Posterior cingulate gyrus (tissue), 11 donors: ENCODE results near the gene MYO15B.

ENCODE experiments used
- DNase-seq, 10 donors: peaks; one replicate each; pipeline versions ENCODE4 v3.0.0 to v3.0.0-alpha.2; 2020 to 2021; ENCODE audit warnings: mixed read lengths in 3 of 10
- intact Hi-C: fragments of 100-400 bp; cut with DNase I; formaldehyde crosslinking; loops from one replicate; pipeline ENCODE4 v1.15.1; 2023

Gene MYO15B

DNA sequence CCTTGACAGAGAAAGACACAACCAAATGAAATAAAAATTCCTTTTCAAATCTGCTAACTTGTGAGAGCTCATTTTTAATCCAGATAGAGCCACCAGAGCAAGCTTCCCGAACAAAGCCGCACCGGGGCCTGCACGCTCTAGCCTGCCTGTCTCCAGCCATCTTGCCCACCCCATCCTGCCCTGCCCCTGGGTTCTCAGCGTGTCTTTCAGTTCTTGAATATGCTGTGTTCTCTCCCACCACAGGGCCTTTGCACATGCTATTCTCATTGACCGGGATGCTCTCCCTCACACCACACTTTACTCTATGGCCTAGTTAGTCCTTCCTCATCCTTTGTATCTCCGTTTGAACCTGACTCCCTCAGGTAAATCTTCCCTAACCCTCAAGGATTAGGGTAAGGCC lies 60.3 kb downstream of the MYO15B start:
- peak in 3 of 10 donors; percentile 31 to 54 (median 35) for DNase-seq

DNA sequence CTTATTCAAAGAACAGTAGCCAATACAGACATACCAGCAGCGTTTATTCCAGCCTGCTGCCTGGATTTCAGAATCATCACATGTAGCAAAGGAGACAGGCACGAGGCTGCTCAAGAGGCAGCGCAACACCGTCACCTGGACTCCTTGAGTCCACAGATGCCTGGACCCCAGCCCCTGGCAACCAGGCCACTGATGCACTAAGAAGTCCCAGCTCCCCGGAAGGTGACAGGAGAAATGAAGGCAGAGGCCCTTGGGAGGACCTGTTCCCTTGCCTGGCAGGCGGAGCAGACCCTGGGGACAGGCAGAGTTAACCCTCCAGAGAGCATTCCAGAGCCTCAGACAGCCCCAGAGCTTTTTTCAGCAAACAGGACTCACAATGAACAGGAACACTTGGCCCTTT lies 62.1 kb downstream of the MYO15B start:
- intact Hi-C loops = no loop called here
- peak in 2 of 10 donors; percentile 22 to 24 for DNase-seq

More for the DNA sequence above, 60.3 kb downstream of the MYO15B start:
- intact Hi-C loops = no loop called here

DNA sequence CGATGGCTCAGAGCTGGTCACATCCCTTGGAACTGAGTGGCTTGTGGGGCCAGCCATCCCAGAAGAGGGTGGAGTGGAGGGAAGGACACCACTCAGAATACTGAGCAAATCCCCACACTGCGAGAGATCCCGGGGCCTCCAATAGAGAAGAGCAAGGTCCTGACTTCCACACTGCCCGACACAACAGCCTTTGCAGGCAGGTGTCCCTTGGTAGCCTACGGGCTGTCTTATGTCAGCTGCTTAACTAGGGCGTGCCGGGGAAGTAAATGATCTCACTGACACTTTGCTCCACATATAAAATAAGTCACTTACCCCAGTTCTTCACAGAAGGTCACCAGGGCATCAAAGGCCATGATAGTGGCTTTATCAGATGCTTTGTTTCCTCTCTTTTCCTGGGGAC lies 63.3 kb downstream of the MYO15B start:
- peak in 1 of 10 donors; percentile 27 for DNase-seq
- intact Hi-C loops = no loop called here

DNA sequence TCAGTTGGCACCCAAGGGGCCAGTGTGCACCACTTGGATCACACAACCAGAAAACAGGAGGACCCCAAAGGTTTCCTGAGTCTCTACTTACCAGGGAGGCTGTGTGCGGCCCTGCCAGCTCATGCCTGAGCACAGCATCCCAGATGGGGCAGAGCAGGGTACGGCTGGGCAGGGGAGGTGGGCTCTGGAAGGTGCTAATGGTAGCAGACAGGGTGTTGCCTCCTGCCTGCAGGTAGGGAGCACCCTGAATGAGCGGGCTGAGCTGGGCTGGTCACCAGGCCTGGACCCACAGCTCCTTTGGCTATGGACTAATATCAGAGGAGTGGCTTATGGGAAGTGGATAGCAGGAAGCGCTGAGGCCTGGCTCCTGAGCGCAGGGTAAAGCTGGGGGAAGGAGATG lies 64.7 kb downstream of the MYO15B start:
- intact Hi-C loops = no loop called here
- peak in 2 of 10 donors; percentile 39 to 51 for DNase-seq

DNA sequence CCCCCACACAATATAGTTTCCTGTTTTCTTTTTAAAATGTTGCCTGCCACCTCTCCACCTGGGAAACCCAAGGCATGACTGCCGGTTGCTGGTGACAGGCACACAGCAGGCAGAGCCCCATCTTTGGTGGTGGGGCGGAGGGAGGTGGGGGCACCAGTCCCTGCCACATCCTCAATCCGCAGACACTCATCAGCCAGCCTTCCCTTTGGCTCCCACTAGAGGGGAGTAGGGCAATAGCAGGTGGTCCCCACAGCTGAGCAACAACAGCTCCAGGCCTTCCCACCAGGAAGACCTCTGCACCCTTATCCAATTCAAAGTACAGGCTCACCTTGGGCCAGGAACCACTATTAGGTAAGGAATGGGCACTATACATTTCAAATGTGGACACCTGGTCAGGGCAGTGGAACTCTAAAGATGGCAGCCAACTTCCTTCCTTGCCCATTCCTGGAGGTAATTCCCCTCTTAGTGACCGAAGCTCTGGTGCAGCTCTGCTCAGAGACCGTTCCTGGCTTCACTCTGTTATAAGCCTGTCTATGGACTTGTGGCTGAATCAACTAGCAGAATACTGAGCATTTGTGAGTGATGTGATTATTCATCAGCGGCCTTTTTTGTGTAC lies 65.4 kb downstream of the MYO15B start:
- DNase-seq = peak in 1 of 10 donors; percentile 40
- intact Hi-C loops = no loop called here

DNA sequence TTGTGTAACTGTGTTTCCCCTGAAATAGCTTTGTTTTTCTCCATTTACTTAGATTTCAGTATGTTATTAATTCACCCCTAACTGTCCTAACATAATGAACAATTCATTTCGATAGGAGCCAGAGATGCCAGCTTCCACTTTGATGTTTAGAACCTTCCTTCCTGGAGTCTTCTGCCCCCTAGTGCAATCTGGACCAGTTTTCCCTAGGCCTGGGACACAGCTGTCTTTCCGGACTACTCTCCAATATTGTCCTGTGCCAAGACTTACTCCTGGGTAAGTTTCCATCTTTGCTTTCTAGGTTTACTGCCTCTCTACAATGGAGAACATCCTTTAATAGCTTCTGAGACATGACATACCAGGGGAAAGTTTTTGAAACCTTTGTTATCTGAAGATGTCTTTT lies 66.6 kb downstream of the MYO15B start:
- DNase-seq = peak in 3 of 10 donors; percentile 15 to 66 (median 50)
- intact Hi-C loops = loop anchor here (1.0 kb wide), 1 partner anchor 21 kb away; the partner anchor contains the start of gene SMIM5

DNA sequence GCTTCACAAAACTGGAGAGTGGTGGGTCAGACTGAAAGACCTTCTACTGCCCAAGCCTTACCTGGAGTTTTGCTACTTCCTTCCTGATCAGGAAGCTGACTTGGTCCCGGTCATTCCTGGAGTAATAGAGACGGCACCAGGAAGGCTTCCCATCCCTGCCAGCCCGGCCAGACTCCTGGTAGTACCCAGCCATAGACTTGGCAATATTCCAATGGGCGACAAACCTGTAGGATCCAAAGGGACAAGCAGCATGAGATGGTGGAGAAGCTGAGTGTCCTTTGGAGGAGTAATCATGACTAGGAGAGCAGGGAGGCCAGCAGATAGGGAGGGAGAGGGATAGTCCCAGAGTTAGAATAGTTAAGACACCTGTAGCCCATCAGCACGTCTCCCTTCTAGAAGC lies 70.6 kb downstream of the MYO15B start:
- intact Hi-C loops = no loop called here
- DNase-seq = peak in 1 of 10 donors; percentile 35

DNA sequence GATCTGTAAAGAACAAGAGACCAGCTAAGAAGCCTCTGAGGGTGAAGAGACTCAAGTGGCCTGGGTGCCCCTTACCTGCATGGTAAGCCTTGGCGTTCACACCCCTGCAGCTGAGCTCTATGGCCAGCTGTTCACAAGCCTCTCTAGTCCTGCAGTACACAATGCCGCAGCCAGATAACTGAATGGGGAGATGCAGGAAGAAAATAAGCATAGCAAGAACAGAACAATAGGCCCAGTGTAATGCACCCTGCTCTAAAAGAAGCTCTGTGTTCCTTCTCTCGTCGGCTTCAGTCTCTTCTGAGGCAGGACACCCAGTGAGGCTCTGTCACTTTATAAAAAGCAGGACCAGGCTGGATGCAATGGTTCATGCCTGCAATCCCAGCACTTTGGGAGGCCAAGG lies 73.9 kb downstream of the MYO15B start:
- DNase-seq = peak in 5 of 10 donors; percentile 31 to 90 (median 64)
- intact Hi-C loops = no loop called here

DNA sequence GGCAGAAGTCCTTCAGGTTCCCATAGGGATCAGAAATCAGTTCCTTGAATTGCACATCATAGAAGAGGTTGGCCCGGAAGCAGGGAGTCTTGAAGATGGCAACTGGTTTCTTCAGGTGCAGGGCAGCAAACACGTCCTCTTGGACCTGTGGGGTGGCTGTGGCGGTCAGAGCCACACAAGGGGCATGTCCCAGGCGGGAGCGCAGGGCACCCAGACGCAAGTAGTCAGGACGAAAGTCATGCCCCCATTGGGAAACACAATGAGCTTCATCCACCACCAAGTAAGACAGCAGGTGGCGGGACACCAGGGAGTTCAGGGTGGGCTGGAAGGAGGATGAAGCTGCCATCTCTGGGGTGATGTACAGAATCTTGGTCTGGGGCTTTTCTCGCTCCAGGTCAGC lies 74.9 kb downstream of the MYO15B start:
- intact Hi-C loops = no loop called here
- peak in 1 of 10 donors; percentile 55 for DNase-seq

DNA sequence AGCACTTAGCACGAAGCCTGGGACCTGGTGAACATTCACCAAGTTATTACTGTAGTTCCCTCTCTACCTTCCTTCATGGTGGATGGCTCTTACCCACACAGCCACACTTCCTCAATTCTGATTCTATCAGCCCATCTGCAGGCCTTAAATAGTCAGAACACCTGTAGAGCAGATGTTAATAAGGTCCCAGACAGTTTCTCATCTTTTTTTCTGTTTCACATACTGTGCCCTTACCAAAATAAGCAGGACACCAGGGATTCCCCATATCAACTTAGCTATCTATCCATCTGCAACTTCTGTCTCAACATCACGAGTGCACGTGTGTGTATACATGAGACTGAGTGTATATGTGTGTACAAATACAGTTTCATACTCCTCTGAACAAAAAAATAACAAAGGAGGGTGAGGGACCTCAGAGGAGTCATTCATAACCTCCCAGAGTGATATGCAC lies 76.5 kb downstream of the MYO15B start:
- intact Hi-C loops = no loop called here
- no peak for DNase-seq

DNA sequence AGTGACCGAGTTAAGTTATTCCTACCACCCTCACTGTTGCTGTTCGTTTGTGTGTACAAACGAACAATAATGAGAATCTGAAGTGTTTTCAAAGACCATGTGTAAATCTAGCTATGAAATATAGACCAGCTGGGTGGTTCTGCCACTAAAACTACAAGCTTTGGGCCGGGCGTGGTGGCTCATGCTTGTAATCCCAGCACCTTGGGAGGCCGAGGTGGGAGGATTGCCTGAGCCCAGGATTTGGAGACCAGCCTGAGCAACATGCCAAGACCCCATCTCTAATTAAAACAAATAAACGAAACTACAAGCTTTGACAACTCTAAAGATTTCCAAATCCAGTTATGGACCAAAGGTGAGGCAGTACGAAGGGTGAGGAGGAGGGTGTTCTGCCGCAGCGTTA lies 78.4 kb downstream of the MYO15B start:
- peak in 1 of 10 donors; percentile 10 for DNase-seq
- intact Hi-C loops = no loop called here

DNA sequence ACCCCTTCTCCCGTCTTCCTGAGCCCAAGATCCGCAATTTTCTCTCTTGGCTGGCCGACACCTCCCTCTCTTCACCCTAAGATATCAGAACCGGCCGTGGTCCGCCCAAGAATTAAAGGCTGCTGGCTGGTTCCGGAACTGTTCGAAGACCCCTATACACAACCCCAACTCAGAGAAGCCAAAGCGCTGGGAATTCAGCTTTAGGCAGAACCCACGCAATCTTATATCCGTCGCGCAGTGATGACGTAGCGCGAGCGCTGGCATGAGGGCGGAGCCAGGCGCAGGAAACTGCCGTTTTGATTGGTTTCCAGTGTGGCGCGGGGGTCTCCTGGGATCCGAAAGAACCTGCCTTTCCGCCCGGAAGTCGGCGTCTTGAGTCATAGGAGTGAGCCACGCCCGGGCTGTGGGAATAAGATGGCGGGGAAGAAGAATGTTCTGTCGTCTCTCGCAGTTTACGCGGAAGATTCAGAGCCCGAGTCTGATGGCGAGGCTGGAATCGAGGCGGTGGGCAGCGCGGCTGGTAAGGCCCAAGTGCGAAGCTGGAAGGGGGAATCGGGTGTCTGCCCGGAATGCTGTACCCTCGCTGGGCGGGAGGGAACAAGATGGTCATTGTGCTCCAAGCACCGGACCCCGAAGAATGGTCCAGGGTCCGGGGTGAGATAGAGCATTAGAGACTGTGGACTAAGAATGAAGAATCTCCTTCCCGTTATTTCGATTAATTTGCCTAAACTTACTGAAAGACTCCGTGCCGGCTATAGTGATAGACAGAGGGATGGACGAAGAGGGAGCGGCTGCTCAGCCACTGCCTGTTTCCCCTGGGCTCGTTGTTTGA lies 79.6 kb downstream of the MYO15B start, which contains the start of the genes RECQL5 and SAP30BP:
RECQL5 (minus strand) TSS at position 196 of the 832 bp plus-strand sequence. CDS start 597 bp downstream, outside the sequence.
SAP30BP (plus strand) TSS at position 380 of the 832 bp plus-strand sequence; CDS start at position 415, 35 bp downstream.
- intact Hi-C loops = no loop called here
- DNase-seq = peak; percentile 97 to 100 (median 99)

DNA sequence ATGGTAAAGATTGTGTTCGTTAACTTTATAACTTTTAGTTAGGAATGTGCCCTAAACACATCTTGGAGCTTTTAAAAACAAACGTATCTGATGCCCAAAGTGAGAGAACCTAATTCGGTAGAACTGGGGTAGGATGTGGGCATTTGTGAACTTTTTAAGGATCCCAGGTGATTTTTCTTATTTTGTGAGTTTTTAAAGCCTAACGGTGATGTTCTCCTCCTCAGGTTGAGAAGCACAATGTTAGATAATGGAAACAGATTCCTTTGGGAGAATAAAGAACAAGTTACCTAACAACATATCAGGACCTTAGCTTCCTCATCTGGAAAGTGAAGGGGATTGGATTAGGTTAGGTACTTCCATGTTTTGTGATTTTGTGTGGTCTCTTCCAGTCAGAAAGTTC lies 80.2 kb downstream of the MYO15B start:
- no peak for DNase-seq
- intact Hi-C loops = no loop called here

DNA sequence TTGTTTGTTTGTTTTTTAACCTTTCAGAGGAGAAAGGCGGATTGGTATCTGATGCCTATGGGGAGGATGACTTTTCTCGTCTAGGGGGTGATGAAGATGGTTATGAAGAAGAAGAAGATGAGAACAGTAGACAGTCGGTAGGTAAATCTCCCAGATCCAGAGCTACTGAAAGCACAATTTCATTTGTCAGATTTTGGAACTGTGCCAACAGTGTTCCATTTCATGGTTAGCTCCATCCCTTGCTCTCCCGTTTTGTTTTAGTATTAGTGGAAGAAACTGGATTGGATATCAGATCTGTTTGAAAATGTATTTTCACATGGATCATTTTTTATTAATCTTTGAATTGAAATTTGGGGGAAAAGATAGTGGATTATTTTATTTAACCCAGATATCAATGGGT lies 80.9 kb downstream of the MYO15B start:
- DNase-seq = no peak
- intact Hi-C loops = no loop called here

DNA sequence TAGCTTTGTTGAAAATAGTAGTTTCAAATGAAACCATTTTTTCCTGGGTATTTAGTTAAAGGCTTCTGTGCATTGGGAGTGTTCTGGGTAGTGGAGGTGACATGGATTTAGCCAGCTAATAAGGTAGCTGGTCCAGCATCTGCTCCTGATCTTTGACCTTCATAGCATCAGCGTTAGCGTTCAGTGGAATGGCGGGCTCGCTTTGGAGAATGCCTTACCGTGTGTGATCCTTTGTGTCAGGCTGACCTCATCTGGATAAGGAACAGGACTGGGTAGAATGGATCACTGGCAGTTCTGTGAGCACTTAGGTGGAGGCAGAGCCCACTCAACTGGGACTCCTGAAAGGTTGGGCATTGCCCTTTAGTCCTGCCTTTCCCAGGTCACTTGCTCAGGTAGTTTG lies 83.3 kb downstream of the MYO15B start:
- peak in 1 of 10 donors; percentile 12 for DNase-seq
- intact Hi-C loops = no loop called here

DNA sequence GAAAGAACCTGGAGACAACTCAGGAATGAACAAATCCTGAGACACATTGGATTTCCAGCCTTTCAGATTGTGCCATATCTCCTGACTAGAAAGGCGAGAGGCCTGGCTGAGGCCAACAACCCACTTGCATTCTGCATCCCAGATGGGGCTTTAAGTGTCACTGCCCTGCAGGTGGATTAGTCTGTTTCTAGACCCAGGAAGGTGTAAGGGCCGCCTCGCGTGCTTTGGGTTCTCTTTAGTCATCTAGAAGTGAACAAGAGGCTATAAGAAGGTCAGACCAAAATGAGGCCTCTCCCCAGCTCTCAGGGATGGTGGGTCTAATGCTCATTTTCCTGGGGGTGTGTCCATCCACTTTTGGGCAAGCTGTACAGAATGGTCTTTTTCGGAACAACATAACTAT lies 84.4 kb downstream of the MYO15B start:
- DNase-seq = peak in 1 of 10 donors; percentile 13
- intact Hi-C loops = no loop called here

DNA sequence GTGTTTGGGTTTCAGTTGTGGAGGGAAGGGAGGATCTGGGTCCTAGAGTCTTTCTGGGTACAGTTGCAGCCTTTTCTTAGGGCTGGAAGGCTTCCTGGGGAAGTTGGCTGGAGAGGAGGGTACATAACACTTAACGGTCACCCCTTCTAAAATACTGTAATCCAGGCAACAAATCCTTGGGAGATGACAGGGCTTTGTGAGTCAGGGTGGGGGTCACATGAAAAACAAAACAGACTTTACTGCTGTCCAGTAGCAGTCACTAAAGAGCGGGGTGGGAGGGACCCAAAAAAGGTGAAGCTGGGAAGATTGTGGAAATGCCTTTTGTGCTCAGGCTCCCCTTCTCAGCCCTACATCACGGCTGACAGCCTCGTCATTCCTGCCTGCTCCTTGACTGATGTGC lies 85.9 kb downstream of the MYO15B start:
- intact Hi-C loops = no loop called here
- no peak for DNase-seq
